ENCODE results near the gene ELL.

DNA sequence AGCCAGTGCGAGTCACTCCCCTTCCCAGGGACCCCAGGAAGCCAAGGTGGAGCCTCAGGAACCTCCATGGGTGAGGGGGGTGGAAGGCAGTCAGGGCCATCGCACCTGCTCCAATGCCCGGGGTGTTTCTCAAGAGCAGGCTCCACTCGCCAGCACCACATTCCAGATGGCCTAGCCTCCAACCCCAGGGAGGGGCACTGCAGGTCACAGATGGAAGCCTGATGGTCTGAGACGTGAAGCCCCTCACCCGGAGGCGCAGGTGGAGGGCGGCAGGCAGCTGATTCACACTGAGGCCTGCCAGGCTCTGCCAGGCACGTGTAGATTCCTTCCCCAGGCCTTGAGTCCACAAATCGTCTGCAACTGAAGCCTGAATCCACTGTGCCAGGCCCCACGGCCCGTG, 61.0 kb downstream of the ELL start:
- TF ChIP-seq, protein P1, sequence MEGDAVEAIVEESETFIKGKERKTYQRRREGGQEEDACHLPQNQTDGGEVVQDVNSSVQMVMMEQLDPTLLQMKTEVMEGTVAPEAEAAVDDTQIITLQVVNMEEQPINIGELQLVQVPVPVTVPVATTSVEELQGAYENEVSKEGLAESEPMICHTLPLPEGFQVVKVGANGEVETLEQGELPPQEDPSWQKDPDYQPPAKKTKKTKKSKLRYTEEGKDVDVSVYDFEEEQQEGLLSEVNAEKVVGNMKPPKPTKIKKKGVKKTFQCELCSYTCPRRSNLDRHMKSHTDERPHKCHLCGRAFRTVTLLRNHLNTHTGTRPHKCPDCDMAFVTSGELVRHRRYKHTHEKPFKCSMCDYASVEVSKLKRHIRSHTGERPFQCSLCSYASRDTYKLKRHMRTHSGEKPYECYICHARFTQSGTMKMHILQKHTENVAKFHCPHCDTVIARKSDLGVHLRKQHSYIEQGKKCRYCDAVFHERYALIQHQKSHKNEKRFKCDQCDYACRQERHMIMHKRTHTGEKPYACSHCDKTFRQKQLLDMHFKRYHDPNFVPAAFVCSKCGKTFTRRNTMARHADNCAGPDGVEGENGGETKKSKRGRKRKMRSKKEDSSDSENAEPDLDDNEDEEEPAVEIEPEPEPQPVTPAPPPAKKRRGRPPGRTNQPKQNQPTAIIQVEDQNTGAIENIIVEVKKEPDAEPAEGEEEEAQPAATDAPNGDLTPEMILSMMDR (IDR thresholded peaks at IDR 0.05), result no peak
- no peak for TF ChIP-seq POLR2A (IDR thresholded peaks at IDR 0.05)
